Lower lobe of right lung (tissue), 2 donors: ENCODE results near the gene SIL1. TPM values are rescaled to one million over a fixed set of nuclear protein-coding genes. Genes with fewer than 3 reads are reported as not detected.
A peak's percentile ranks its signal among the peaks of the same experiment; 100 is the strongest.

Experiments used
- ATAC-seq, 2 donors: fragments of 200-7000 bp; cut with Tn5 transposase; one replicate each; pipeline ENCODE4 v1.9.1; 2020 to 2022; ENCODE audit warnings: mild to moderate bottlenecking in 2 of 2, moderate library complexity in 2 of 2
- DNase-seq: peaks from one replicate; pipeline ENCODE4 v3.0.0-alpha.2; 2020
- H3K27ac ChIP-seq: fragments of 200-600 bp; one replicate; pipeline ENCODE4 v1.8.0; 2022
- H3K27me3 ChIP-seq: fragments of 200-600 bp; one replicate; pipeline ENCODE4 v1.8.0; 2022; ENCODE audit warnings: low read depth
- H3K36me3 ChIP-seq: fragments of 200-600 bp; one replicate; pipeline ENCODE4 v1.8.0; 2022; ENCODE audit warnings: mild to moderate bottlenecking
- H3K4me1 ChIP-seq: fragments of 200-600 bp; one replicate; pipeline ENCODE4 v1.8.0; 2022
- H3K4me3 ChIP-seq: fragments of 200-600 bp; one replicate; pipeline ENCODE4 v1.8.0; 2022; ENCODE audit warnings: mild to moderate bottlenecking
- H3K9me3 ChIP-seq: fragments of 200-600 bp; one replicate; pipeline ENCODE4 v1.8.0; 2022
- CTCF ChIP-seq: fragments of 200-600 bp; IDR thresholded peaks from one replicate; pipeline ENCODE4 v1.8.0; 2022; ENCODE audit warnings: antibody characterized with exemption, mild to moderate bottlenecking
- intact Hi-C: fragments of 100-400 bp; cut with DNase I; formaldehyde crosslinking; loops from one replicate; pipeline ENCODE4 v1.11.0; 2022
- total RNA-seq: library from RNA; stranded (reverse); fragmentation: NEBNext Ultra II Directional; extraction: Animal tissue kit (Norgen Biotek cat#: 25700); gene quantifications from one replicate; pipeline ENCODE4 v1.2.1, GENCODE V29; 2021
- donor health status: DM: no; HTN: yes; CAD: no; lungs with severe emphysema.

The SIL1 gene
- total RNA-seq, 1 donor from 2014 or later, result 40.6 TPM

GRCh38 chr5:138912093-138912492 is 286.1 kb downstream of the SIL1 start:
- peaks cover 61% of the 10 kb centered on the region for H3K36me3 ChIP-seq
- no peak overlapping the region for H3K4me3 ChIP-seq
- intact Hi-C loops, result no loop called here
- DNase-seq, result no peak
- H3K27ac ChIP-seq, result no peak overlapping the region
- H3K27me3 ChIP-seq, result no peaks in the 10 kb centered on the region
- H3K9me3 ChIP-seq, result no peaks in the 10 kb centered on the region
- no peaks in the 10 kb centered on the region for H3K4me1 ChIP-seq
- no peak for ATAC-seq
- no peak for TF ChIP-seq CTCF

- no peak for ATAC-seq
- Histone ChIP-seq H3K27ac (no peak overlapping the region), H3K36me3 (peaks cover 67% of the 10 kb centered on the region), H3K27me3 (no peaks in the 10 kb centered on the region), H3K4me3 (no peak overlapping the region), H3K9me3 (no peaks in the 10 kb centered on the region), H3K4me1 (no peaks in the 10 kb centered on the region)
- no peak for TF ChIP-seq CTCF
- DNase-seq, result no peak
- intact Hi-C loops, result no loop called here
Observed at GRCh38 chr5:138911441-138911840, 286.7 kb downstream of the SIL1 start.

GRCh38 chr5:138910546-138911185 is 287.5 kb downstream of the SIL1 start:
- no peak for TF ChIP-seq CTCF
- ATAC-seq, result no peak
- Histone ChIP-seq H3K9me3 (no peaks in the 10 kb centered on the region), H3K4me1 (no peaks in the 10 kb centered on the region), H3K36me3 (peaks cover 71% of the 10 kb centered on the region), H3K4me3 (no peak overlapping the region), H3K27me3 (no peaks in the 10 kb centered on the region), H3K27ac (no peak overlapping the region)
- intact Hi-C loops, result no loop called here
- no peak for DNase-seq

- Histone ChIP-seq H3K27ac (no peak overlapping the region), H3K36me3 (peaks cover 73% of the 10 kb centered on the region), H3K4me1 (no peaks in the 10 kb centered on the region), H3K27me3 (no peaks in the 10 kb centered on the region), H3K4me3 (no peak overlapping the region), H3K9me3 (no peaks in the 10 kb centered on the region)
- no peak for ATAC-seq
- intact Hi-C loops, result no loop called here
- DNase-seq, result no peak
- TF ChIP-seq CTCF, result no peak
Observed at GRCh38 chr5:138909734-138910133, 288.4 kb downstream of the SIL1 start.

GRCh38 chr5:138905541-138905940 is 292.6 kb downstream of the SIL1 start:
- peak; percentile 59 to 74 for ATAC-seq
- peaks cover 82% of the 10 kb centered on the region for H3K36me3 ChIP-seq

More at GRCh38 chr5:138905541-138905940, 292.6 kb downstream of the SIL1 start:
- Histone ChIP-seq H3K27ac (no peak overlapping the region), H3K4me1 (peaks cover 19% of the 10 kb centered on the region), H3K4me3 (no peak overlapping the region), H3K27me3 (no peaks in the 10 kb centered on the region), H3K9me3 (no peaks in the 10 kb centered on the region)
- DNase-seq, result no peak
- no peak for TF ChIP-seq CTCF
- intact Hi-C loops, result no loop called here
